ENCODE measurements around the gene PSMD2. TPM values are rescaled to one million over a fixed set of nuclear protein-coding genes. Genes with fewer than 3 reads are reported as not detected.
A peak's percentile ranks its signal among the peaks of the same experiment; 100 is the strongest.
"Not testable (repeated sequence)": the region's sequence is repeated elsewhere in the genome, so short reads cannot be mapped to it uniquely, and the experiment has no call there.

PSMD2 gene
- total RNA-seq, 1 donor from 2014 or later, result 232 TPM

GRCh38 chr3:184261270-184261853 is 37.7 kb upstream of the PSMD2 start, which contains the start of gene CAMK2N2:
CAMK2N2 (minus strand) TSS chr3:184261553; CDS start chr3:184261285, 268 bp downstream.
- Mint-ChIP-seq H3K4me3 (peak within 1 kb of the TSS; percentile 65), H3K4me1 (peaks cover 15% of the 10 kb centered on the region), H3K36me3 (peaks cover 14% of the 10 kb centered on the region), H3K27ac (no peak within 1 kb of the TSS), H3K27me3 (ENCODE audit: low read depth) (peaks cover 79% of the 10 kb centered on the region), H3K9me3 (no peaks in the 10 kb centered on the region)
- no peak for TF ChIP-seq CTCF (IDR thresholded peaks at IDR 0.05; ENCODE audit: unreplicated experiment)
- peak in 1 of 2 experiments; percentile 46 for DNase-seq (ENCODE audit: low spot score in 2 of 2, unreplicated experiment in 2 of 2)

- Mint-ChIP-seq H3K27ac (no peak overlapping the region), H3K4me3 (peak overlapping the region; percentile 64), H3K4me1 (peaks cover 15% of the 10 kb centered on the region), H3K36me3 (peaks cover 14% of the 10 kb centered on the region), H3K27me3 (ENCODE audit: low read depth) (peaks cover 81% of the 10 kb centered on the region), H3K9me3 (peaks cover 1% of the 10 kb centered on the region)
- DNase-seq (ENCODE audit: low spot score in 2 of 2, unreplicated experiment in 2 of 2), result no peak
- TF ChIP-seq CTCF (IDR thresholded peaks at IDR 0.05; ENCODE audit: unreplicated experiment), result no peak
Observed at GRCh38 chr3:184261854-184262763, 36.9 kb upstream of the PSMD2 start.

GRCh38 chr3:184262764-184263179 is 36.3 kb upstream of the PSMD2 start:
- TF ChIP-seq CTCF (IDR thresholded peaks at IDR 0.05; ENCODE audit: unreplicated experiment), result no peak
- H3K27ac Mint-ChIP-seq, result no peak overlapping the region
- peaks cover 5% of the 10 kb centered on the region for H3K9me3 Mint-ChIP-seq
- peak overlapping the region; percentile 43 for H3K4me3 Mint-ChIP-seq
- DNase-seq (ENCODE audit: low spot score in 2 of 2, unreplicated experiment in 2 of 2), result no peak
- H3K4me1 Mint-ChIP-seq, result peaks cover 15% of the 10 kb centered on the region
- peaks cover 81% of the 10 kb centered on the region for H3K27me3 Mint-ChIP-seq (ENCODE audit: low read depth)
- peaks cover 10% of the 10 kb centered on the region for H3K36me3 Mint-ChIP-seq

GRCh38 chr3:184267249-184267648 is 31.8 kb upstream of the PSMD2 start:
- not testable (repeated sequence) for DNase-seq (ENCODE audit: low spot score in 2 of 2, unreplicated experiment in 2 of 2); H3K36me3 Mint-ChIP-seq; H3K27ac Mint-ChIP-seq; H3K9me3 Mint-ChIP-seq; H3K4me3 Mint-ChIP-seq; H3K4me1 Mint-ChIP-seq
- peaks cover 76% of the 10 kb centered on the region for H3K27me3 Mint-ChIP-seq (ENCODE audit: low read depth)

GRCh38 chr3:184272269-184272668 is 26.8 kb upstream of the PSMD2 start:
- Mint-ChIP-seq H3K4me3 (no peak overlapping the region), H3K36me3 (no peaks in the 10 kb centered on the region), H3K27me3 (ENCODE audit: low read depth) (peaks cover 84% of the 10 kb centered on the region), H3K27ac (no peak overlapping the region), H3K4me1 (no peaks in the 10 kb centered on the region), H3K9me3 (peaks cover 2% of the 10 kb centered on the region)
- no peak for DNase-seq (ENCODE audit: low spot score in 2 of 2, unreplicated experiment in 2 of 2)
- TF ChIP-seq CTCF (IDR thresholded peaks at IDR 0.05; ENCODE audit: unreplicated experiment), result no peak

GRCh38 chr3:184275381-184275701 is 23.7 kb upstream of the PSMD2 start:
- Mint-ChIP-seq H3K4me3 (peak overlapping the region; percentile 3), H3K27me3 (ENCODE audit: low read depth) (peaks cover 90% of the 10 kb centered on the region), H3K36me3 (no peaks in the 10 kb centered on the region), H3K9me3 (no peaks in the 10 kb centered on the region), H3K27ac (no peak overlapping the region), H3K4me1 (no peaks in the 10 kb centered on the region)
- DNase-seq (ENCODE audit: low spot score in 2 of 2, unreplicated experiment in 2 of 2), result no peak
- no peak for TF ChIP-seq CTCF (IDR thresholded peaks at IDR 0.05; ENCODE audit: unreplicated experiment)

Data from mesothelial cell of epicardium (in vitro differentiated cells).